ENCODE results near the gene NGDN.

GRCh38 chr14:23432946-23433345 is 36.6 kb upstream of the NGDN start:
- TF ChIP-seq POLR2A (IDR thresholded peaks at IDR 0.05) (no peak), CTCF (IDR thresholded peaks at IDR 0.05) (no peak)

Measured in adrenal gland (tissue), 5 donors.